HG02938 (cell line): ENCODE data around the gene REXO1.
A peak's percentile ranks its signal among the peaks of the same experiment; 100 is the strongest.
"Not testable (repeated sequence)": the region's sequence is repeated elsewhere in the genome, so short reads cannot be mapped to it uniquely, and the experiment has no call there.

Experiments
- ATAC-seq: cut with Tn5 transposase; IDR thresholded peaks from one replicate; pipeline ENCODE4 v1.9.1; 2021; ENCODE audit warnings: mild to moderate bottlenecking, moderate library complexity; ENCODE audit not compliant: unreplicated experiment

REXO1 gene, protein sequence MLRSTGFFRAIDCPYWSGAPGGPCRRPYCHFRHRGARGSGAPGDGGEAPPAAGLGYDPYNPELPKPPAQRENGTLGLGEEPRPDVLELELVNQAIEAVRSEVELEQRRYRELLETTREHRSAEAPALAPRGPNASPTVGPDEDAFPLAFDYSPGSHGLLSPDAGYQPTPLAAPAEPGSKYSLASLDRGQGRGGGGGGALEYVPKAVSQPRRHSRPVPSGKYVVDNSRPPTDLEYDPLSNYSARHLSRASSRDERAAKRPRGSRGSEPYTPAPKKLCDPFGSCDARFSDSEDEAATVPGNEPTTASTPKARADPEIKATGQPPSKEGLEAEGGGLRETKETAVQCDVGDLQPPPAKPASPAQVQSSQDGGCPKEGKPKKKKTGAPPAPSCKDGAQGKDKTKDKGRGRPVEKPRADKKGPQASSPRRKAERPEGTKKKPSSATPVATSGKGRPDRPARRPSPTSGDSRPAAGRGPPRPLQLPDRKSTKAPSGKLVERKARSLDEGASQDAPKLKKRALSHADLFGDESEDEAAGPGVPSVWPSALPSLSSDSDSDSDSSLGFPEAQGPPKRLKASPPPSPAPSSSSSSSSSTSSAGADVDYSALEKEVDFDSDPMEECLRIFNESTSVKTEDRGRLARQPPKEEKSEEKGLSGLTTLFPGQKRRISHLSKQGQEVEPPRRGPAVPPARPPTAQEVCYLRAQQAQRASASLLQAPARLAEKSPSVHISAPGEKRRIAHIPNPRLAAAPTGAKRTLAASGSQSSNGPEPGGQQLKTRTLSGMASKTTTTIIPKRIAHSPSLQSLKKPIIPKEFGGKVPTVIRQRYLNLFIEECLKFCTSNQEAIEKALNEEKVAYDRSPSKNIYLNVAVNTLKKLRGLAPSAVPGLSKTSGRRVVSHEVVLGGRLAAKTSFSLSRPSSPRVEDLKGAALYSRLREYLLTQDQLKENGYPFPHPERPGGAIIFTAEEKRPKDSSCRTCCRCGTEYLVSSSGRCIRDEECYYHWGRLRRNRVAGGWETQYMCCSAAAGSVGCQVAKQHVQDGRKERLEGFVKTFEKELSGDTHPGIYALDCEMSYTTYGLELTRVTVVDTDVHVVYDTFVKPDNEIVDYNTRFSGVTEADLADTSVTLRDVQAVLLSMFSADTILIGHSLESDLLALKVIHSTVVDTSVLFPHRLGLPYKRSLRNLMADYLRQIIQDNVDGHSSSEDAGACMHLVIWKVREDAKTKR

DNA sequence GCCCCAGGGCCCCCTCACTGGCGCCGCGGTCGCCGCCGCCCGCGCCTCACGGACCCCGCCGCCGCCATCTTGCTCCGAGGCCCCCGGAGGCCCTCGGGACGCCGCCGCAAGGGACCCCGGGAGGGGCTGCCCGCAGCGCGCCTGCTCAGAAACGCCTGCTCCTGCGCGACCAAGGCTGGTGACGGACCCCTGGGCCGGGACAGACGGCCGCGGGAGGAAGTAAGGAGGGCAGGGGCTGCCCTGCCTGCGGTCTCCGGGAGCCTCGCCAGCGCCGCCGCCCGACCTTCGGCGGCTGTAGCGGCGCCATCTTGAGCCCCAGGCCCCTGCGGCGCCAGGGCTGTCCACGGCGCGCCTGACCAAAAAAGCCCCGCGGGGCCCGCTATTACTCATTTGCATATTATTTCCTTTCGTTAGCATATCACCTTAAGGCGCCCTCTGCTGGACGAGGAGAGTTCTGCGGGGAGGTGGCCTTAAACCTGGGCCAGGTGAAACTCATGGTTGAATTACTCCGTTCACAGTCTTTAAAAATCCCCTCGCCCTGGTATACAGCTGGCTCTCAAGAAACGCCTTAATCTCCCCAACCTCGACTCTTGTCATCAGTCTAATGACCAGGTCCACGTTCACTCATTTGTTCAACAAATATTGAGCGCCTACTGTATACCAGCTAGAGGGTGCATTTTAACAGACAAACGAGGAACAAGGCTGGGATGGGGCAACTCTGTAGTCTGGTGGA lies at the start of gene REXO1:
Gene REXO1, minus strand, starts transcription at position 85 of the 733 bp plus-strand sequence. CDS start 125 bp downstream, outside the sequence.
- ATAC-seq, result peak; percentile 65

DNA sequence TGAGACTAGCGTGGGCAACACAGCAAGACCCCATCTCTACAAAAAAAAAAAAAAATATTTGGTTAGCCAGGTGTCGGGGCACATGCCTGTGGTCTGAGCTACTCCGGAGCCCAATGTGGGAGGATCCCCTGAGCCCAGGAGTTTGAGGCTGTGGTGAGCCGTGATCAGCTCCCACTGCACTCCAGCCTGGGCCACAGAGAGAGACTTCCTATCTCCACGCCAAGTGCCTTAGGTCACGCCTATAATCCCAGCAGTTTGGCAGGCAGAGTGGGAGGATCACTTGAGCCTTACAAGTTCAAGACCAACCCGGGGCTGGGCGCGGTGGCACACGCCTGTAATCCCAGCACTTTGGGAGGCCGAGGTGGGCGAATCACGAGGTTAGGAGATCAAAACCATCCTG lies 48.2 kb upstream of the REXO1 start:
- ATAC-seq, result no peak

DNA sequence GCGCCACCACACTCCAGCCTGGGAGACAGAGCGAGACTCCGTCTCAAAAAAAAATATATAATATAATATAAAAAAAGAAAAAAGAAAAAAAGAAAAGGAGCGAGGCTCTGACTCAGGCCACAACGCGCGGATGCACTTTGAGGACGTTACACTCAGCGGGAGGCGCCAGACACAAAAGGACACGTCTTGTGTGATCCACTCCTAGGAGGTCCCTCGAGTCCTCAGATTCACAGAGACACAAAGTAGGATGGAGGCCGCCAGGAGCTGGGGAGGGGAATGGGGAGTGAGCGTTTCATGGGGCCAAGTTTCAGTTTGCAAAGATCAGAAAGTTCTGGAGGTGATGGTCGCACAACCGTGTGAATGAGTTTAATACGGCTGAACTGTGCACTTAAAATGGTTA lies 45.5 kb upstream of the REXO1 start:
- no peak for ATAC-seq

DNA sequence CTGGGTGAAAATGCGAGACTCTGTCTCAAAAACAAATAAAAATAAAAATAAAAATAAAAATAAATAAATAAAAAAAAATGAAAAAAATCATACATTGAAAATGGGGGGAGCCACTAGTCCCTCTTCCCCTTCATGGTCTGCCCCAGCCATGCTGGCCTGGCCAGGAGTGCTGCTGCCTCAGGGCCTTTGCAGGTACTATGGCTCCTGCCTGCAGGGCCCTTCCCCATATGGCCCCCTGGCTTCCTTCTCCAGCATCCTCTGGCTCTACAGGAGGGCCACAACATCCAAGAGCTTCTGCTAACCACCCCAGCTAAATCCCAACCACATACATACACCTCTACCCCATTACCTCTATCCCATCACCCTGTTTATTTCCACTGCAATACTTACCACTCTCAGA lies 41.6 kb upstream of the REXO1 start:
- ATAC-seq, result no peak

DNA sequence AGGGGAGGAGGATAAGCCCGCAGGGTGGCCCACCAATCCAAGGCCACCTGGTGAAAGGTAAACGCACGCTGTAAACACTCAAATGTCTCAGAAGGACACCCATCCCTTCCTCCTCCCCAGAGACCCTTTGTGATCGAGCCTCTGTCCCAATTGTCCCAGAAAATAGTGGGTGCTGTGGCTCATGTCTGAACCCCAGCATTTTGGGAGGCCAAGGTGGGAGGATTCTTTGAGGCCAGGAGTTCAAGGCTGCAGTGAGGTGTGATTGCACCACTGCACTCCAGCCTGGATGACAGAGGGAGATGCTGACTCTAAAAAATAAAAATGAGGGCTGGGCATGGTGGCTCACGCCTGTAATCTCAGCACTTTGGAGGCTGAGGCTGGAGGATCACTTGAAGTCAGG lies 40.1 kb upstream of the REXO1 start:
- ATAC-seq, result no peak

DNA sequence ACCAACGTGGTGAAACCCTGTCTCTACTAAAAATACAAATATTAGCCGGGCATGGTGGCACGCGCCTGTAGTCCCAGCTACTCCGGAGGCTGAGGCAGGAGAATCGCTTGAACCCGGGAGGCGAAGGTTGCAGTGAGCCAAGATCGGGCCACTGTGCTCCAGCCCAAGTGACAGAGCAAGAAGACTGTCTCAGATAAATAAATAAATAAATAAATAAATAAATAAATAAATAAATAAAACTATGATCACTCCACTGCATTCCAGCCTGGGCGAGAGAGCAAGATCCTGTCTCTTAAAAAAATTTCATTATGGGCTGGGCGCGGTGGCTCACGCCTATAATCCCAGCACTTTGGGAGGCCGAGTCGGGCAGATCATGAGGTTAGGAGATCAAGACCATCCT lies 38.1 kb upstream of the REXO1 start:
- not testable (repeated sequence) for ATAC-seq

DNA sequence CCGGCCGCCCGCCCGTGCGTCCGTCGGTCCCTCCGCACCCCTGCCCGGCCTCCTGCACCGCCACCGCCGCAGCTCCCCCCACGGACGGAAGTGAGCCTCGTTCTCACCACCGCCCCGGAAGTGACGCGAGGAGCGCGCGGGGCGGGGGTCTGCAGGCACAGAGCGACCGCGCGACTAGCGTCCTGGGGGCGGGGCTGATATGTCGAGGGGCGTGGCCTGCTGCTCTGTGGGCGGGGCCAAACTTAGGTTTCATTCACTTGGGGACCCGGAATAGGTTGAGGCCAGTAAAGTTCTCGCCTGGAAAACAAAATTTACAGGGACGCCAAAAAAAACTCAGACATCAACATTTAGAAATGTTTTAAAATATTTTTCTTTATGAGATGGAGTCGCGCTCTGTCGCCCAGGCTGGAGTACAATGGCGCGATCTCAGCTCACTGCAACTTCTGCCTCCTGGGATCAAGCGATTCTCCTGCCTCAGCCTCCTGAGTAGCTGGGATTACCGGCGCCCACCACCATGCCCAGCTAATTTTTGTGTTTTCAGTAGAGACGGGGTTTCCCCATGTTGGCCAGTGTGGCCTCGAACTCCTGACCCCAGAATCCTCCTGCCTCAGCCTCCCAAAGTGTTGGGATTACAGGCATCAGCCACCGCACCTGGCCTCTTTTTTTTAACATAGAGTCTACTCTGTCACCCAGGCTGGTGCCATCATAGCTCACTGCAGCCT lies 37.3 kb upstream of the REXO1 start, which contains the start of gene ABHD17A:
Gene ABHD17A, minus strand, starts transcription at position 99 of the 722 bp plus-strand sequence. CDS start 3,930 bp downstream, outside the sequence.
- peak; percentile 64 for ATAC-seq

DNA sequence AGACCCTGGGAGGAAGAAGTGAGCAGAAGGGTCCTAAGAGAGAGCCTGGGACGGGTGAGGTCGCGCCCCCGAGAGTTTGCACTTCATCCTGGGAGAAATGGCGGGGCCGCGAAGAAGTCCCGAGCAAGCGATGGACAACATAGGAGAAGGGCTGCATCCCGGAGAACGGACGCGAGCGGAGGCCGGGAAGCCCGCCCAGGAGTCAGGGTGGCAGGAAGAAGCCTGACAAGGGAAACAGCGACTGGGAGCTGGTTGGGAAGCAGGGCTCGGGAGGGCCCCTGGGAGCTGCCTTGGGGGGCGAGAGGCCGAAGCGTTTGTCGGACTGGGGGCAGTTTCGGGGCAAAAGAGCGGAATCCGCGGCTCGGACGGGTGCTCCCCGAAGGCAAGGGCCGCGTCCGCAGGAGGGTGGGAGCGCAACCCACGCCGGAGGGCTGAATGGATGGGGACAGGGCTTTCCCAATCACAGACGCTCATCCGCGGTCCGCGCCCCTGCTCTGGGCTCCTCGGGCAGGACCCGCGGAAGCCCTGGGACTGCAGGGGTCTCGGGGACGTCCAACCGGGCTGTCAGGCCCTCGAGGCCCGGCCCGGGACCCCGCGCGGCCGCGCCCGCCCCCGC lies 36.5 kb upstream of the REXO1 start:
- peak; percentile 15 for ATAC-seq

DNA sequence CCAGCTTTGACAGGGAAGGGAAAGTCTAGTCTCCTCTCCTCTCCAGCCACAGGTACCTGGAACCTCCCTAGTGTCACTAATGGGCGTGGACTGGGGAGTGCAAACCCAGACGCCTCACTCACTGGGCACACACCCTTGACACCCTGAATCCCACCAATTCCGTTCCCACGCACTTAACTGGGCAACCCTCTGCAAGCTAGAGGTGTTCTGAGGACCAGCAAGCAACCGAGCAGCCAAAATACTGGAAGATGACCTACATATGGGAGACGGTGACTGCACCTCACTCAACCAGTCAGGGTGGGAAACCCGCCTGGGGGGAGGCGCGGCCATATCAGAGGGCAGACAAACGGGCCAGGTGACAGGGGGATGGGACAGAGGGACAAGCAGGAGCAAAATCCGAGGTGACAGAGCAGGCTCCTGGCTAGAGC lies 36.0 kb upstream of the REXO1 start:
- ATAC-seq, result no peak

DNA sequence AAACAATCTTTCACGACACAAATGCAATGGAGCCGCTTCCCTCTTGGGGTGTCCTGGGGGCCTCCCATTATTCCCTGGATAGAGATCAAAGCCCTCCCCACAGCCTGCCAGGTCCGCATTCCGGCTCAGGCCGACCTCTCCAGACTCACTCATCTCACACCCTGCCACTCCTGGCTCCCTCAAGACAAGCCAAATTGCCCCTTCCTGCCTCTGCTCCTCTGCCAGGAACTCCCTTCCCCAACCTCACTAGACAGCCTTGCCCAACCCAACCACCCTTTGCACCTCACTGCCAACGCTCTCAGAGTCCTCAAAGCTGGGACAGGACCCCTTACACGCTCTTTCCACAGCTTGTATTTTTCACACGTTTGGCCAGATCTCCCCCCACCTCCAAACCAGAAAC lies 35.5 kb upstream of the REXO1 start:
- no peak for ATAC-seq

DNA sequence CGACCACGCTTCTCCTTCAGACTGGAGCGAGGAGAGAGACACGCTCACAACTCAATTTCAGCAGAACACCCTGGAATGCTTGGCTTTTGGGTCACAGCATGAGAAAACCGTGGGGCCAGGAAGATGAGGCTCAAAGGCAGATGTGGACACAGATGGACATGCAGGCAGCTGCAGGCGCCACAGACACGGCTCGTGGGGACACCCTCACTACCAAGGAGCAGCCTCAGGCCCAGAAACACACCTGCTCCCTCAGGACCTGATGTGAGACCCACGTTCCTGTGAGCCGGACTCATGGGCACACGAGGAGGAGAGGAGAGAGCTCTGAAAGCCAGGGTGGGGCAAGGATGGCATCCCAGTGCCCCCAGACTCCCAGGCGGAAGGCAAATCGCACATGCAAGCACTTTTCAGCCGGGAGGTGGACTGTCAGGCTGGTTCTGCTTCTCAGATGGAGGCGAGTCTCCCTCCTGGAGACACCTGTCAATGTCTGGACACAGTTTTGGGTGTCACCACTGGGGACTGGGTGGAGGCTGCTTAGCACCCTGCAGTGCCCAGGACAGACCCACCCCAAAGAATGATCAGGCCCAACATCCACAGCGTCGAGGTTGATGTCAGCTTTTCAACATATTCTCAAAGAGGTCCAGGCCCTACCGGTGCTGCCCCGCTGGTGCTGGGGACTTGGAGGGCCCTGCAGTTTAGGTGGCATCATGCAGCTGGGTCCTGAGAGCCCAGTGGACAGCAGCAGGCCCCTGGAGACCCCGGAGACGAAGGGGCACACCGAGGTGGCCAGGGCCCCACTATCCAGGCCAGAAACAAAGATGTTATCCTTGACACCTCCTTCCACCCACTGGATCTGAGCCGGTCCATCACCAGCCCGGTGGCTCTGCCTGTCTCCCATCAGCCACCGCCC lies 34.8 kb upstream of the REXO1 start:
- ATAC-seq, result no peak

DNA sequence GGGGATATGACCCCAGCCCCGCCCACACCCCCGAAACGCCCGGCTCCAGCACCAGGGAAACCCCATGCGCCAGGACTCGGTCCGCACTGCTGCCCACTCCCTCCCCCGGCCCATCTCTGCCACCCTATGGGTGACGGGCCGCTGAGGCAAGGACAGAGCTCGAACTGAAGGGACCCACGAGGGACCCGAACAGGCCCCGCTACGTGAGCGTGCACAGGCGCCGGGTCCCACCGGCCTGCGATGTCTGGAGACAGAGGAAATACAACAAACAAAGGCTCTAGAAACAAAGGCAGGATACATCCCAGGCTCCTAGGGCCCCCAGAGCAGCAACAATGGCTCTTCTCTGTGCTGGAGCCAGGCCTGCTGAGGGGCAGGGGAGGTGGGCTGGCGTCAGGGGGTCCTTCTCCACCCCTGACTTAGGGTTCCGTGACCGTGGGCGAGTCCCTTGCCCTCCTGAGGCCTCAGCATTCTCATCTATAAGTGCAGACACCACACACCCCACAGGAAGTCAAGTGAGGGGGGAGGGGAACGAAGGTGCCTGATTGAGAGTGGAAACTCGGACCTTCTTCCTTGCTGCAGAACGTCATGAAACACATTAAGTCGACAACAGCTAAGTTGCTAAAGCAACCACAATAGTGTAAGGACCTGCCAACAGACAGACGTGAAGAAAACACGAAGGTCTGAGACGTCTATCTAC lies 34.0 kb upstream of the REXO1 start:
- no peak for ATAC-seq

DNA sequence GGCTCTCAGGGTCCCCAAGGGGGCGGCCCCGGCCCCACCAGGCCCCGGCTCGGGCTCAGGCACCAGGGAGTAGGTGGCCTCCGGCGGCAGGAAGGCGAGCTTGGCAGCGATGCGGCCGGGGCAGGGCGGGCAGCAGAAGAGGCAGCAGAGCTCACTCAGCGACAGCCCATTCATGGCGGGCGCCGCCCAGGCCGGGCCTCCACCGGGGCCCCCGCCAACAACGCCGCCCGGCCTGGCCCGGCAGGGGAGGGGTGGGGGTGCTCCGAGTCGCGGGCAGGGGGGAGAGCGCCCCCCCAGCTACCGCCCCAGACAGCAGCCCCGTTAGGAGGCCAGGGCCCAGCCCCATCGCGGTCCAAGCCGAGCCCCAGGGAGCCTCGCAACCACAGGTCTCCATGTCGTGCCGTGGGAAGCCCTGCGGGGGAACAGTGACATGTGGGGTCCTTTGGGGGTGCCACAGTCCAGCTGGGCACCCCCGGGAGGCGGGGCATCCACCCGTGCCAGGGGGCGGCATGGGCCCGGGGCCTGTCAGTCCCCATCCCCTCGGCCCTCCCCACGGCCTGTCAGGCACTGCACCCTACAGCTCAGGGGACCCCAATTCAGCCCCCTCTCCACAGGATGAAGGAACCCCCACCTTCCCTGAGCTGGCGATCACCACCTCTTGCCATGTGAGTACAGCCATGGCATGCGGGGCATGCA lies 33.3 kb upstream of the REXO1 start:
- ATAC-seq, result not testable (repeated sequence)

DNA sequence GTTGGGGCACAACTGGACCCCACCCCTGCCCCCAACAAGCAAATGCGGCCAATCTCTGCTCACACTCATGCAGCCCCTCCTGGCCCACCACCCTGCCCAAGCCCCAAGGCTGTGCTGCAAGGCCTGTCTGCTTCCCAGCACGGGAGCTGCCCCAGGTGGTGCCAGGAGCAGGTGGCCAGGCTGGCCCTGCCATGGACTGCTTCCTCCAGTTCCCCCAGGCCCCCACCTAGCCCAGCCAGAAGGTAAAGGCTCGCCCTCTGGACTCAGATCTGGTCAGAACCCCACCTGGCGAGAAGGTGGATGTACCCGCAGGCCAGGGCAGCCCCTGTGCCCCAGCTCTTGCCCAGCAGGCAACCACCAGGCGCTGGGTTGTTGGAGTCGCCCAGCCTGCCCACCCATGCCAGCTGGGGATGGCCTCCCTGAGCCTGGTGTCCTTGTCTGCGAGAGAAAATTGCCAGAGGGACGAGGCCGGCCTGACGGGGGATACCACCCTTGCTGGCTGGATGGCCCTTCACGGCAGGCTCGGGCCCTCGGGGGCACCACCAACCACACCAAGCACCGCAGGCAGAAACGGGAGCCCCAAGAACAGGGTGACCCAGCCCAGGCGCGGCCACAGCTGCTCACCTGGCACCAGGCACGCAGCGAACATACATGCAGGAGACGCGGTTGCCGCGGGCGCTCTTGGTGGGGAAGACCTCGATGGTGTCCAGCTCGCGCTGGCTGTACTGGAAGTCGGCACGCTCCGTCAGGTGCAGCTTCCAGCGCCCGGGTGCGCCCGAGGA lies 32.5 kb upstream of the REXO1 start:
- no peak for ATAC-seq

DNA sequence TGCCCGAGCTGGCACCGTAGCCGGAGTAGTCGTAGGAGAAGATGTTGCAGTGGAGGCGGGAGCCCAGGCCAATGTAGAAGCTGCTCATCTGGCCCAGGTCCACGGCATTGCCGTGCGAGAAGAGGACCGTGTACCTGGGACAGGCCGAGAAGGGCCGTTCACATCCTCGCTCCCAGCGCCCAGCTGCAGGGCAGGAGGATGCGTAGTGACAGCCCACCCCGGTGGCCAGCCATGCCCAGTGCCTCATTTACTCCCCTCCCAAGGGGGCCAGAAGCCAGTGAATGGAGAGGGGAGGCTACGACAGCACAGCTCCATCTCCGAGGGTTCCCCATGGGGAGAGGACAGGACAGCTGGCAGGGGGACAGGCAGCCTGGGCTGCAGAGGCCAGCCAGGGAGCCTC lies 31.7 kb upstream of the REXO1 start:
- ATAC-seq, result not testable (repeated sequence)

DNA sequence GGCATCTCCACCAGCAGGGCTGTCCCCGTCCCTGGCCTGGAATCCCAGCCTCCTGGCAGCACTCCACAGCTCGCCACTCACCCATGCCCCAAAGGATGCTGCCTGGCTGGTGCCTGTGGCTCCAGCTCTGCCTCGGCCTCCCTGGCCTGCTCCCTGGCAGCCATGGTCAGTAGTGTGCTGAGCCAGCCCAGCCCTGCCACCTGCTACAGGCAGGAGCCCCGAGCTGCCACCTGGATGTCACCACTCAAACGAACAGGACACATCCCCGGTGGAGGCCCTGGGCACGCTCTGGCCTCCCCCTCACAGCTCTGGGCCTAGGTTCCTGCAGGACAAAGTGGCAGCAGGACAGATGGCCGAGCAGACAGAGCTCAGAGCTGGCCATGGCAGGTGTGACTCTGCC lies 30.3 kb upstream of the REXO1 start:
- not testable (repeated sequence) for ATAC-seq
